KBM-7 (cell line): Measurements from ENCODE around the gene SAFB2.
A peak's percentile ranks its signal among the peaks of the same experiment; 100 is the strongest.

Experiments used
- DNase-seq: peaks from one replicate; pipeline ENCODE4 v3.0.0-alpha.2; 2015
- in situ Hi-C: fragments of 300-500 bp; cut with MboI; formaldehyde crosslinking; loops from 2 replicates; pipeline ENCODE4 v1.14.3; 2020; ENCODE audit warnings: low sequenced_read_pairs, low pct_unique_long_range_greater_than_20kb, mixed read lengths

Gene SAFB2

DNA sequence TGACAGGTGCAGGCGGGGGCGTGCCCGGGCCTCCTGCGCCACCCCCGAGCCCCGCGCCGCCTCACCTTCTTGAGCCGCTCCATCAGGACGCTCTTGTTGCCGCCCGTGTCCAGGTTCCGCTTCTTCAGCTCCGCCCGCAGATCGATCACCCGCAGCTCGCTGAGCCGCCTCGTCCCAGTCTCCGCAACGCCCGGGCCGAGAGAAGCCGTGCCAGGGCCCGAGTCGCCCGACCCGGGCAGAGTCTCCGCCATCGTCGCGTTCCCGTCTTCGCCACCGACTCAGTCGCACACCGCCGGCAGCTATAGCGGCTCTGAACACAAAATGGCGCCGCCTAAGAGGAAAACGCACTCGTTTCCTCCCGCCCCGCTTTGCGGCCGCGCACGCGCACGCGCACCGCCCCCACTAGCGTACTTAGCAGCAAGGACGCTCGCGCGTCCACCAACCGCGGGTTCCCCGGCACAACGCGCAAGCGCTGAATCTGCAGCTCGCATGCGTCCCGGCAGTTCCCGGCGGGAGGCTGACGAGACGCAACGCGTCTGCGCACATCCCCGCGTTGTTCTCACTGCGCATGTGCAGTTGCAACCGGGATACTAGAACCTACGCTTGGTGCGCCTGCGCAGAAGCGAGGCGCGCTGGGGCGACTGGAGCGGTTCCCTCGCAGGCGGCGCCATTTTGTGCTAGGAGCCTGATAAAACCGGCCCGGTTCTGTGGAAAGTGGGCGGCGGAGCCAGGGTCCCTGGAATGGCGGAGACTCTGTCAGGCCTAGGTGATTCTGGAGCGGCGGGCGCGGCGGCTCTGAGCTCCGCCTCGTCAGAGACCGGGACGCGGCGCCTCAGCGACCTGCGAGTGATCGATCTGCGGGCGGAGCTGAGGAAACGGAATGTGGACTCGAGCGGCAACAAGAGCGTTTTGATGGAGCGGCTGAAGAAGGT, at the start of gene SAFB2, which contains the start of gene SAFB:
Gene SAFB2, minus strand, starts transcription at position 312 of the 932 bp plus-strand sequence. Its CDS starts 61 bp downstream, at position 251.
Gene SAFB, plus strand, starts transcription at position 619 of the 932 bp plus-strand sequence. Its CDS starts 123 bp downstream, at position 742.
- peak; percentile 99 for DNase-seq
- in situ Hi-C loops = no loop called here

DNA sequence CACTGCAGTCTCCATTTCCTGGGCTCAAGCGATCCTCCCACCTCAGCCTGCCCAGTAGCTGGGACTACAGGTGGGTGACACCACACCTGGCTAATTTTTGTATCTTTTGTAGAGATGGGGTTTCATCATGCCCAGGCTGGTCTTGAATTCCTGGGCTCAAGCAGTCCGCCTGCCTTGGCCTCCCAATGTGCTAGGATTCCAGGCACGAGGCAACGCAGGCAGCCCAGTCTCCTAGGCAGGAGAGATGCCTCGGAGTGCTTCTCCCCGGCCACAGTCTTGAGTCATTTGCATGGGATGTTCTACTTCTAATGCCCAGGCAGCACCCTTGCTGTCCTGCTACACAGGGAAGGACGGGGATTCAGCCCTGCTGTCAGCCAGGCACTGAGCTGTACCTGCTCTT, 49.0 kb upstream of the SAFB2 start:
- in situ Hi-C loops = no loop called here

DNA sequence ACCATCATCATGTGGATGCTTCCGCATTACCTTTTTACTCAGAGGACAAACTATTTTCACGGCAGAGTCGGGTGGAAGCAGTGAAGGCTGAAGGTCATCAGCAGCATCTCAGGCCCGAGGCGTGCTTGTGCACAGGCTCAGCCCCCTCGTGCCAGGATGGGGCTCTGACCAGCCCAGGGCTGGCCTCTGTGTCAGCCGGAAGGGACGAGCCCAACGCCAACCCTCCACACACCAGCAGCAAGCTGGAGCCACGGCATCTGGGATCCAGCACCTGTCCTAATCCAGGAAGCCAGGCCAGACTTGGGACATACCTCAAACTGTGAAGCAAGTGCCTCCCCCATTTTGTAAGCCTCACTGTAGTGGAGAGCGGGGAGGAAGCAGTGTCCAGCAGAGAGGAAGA, 46.6 kb upstream of the SAFB2 start:
- in situ Hi-C loops = no loop called here
- DNase-seq = no peak

More for the DNA sequence above, 49.0 kb upstream of the SAFB2 start:
- no peak for DNase-seq

DNA sequence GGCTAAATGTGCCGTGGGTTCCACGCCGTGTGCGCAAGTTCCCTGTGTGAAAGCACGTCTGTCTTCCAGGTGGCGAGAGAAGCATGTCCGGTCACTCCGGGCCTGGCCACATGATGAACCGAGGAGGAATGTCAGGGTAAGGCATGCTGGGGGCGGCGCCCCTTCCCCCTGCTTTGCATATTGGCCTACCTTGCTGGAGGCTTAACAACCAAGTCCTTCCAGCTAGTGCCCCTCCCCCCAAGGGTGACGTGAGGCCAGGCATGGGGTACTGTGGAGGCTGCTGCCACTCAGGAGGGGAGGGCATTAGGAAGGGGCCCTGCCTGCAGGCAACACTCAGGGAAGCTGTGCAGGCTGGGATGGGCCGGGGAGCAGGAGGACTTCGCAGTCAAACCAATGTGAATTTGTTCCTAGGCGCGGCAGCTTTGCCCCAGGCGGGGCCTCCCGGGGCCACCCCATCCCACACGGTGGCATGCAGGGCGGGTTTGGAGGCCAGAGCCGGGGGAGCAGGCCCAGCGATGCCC, 45.2 kb upstream of the SAFB2 start:
- in situ Hi-C loops = no loop called here

DNA sequence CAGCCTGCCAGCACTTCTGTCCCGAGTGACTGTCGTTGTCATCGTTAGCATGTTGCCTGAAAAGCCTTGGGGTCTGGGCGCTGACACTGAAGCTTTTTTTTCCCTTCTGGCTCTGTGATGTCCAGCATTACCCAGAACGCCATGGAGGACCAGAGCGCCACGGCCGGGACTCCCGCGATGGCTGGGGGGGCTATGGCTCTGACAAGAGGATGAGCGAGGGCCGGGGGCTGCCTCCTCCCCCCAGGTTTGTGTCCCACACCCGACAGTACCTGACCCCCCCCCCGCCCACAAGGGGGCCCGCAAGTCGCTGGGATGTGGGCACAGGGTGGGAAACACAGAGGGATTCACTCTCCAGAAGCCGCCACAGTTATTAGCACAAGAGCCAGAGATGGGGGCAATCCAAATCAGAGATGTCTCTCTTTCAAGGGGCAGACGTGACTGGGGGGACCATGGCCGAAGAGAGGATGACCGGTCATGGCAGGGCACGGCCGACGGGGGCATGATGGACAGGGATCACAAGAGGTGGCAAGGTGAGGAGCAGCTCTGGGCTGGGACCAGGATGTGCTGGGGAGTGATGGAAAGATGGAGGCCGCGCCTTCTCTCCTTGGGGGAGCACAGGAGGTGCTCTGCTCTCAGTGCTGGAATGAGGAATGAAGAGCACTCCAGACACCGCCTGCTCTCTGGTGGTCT, 44.5 kb upstream of the SAFB2 start:
- in situ Hi-C loops = no loop called here
- DNase-seq = no peak

More for the DNA sequence above, 45.2 kb upstream of the SAFB2 start:
- DNase-seq = no peak

DNA sequence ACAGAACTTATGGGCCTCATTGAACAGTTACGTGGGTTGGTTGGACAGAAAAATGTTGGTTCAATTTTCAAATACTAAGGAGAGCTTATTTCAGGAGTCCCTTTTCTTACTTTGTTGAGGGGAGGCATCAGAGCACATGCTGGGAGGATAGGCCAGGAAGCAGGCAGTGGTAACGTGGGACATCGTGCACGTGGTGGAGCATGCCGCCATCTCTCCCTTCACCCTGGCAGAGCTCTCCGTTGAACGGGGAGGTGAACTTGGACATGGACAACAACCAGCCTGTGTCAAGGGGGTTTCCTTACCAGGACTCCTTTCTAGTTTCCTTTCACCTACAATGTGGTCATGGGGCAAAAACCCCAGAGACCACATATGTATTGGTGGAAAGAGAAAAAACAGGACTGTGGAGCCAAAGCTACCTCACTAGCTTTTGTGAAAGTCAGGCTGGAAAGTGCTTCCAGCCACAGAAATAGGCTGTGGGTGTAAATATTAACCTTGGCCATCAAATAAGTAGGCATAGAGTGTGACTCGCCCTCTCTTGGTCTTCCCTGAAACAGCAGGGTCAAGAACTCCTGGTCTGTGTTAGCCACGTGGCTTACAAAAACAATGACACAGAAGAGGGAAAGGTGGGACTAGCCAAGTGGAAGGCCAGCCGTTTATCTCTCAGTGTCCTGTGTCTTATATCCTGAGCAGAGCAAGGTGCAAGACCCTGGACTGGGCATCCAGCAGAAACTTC, 43.4 kb upstream of the SAFB2 start:
- in situ Hi-C loops = no loop called here
- no peak for DNase-seq

DNA sequence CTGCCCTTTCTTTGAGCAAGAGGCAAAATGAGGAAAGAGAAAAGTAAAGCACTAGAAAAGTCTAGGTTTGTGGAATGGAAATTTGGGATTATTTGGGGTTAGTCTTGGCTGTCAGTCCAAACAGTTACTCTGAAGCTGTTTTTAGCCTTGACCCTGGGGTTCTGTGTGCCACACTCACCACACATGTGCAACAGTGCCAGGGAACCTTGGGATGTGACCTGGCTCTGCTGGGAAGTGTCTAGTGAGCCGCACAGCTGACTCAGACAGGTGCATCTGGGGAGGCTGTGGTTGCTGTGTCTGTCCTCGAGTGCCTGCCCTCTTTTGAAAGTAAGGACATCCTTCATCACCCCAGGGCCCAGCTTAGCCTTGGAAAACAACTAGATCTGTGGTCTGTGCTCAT, 41.9 kb upstream of the SAFB2 start:
- in situ Hi-C loops = no loop called here
- no peak for DNase-seq

DNA sequence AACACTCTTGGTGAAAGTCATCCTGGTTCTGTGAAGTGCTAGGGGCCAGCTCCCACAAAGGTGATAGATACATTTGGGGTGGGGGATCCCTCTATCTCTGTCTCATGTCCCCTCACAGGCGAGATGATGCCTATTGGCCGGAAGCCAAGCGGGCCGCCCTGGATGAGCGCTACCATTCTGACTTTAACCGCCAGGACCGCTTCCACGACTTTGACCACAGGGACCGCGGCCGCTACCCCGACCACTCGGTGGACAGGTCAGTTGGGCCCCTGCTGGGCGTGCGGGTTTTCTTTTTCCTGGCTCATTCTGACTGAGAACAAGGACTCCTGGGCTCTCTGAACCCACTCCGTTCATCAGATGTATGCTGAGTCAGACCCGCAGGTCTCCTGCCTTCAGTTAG, 41.3 kb upstream of the SAFB2 start:
- no peak for DNase-seq
- in situ Hi-C loops = no loop called here

DNA sequence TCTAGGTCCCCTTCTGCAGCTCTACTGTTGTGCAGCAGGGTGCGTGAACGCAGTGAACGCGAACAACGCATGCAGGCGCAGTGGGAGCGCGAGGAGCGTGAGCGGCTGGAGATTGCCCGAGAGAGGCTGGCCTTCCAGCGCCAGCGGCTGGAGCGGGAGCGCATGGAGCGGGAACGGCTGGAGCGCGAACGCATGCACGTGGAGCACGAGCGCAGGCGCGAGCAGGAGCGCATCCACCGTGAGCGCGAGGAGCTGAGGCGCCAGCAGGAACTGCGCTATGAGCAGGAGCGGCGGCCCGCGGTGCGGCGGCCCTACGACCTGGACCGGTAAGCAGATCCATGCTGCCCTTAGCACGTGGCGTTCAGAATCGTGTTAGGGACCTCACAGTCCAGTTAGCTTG, 38.9 kb upstream of the SAFB2 start:
- in situ Hi-C loops = no loop called here
- DNase-seq = no peak

DNA sequence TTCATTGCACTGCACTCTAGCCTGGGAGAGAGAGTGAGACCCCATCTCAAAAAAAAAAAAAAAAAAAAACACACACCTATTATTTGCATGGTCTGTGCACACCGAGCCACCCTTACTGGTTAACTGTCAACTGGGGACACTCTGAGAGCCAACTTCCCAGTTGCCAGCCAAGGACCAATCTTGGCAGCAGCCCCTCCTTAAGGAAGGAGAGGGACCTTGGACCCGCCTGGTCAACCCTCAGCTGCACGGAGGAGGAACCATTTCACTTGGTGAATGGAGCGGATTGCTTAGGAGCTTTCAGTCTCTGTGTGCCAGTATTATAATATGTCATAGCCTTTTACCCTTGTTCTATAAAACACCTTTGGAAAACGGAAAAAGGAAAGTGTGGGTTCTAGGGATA, 32.8 kb upstream of the SAFB2 start:
- in situ Hi-C loops = loop anchor here (10.0 kb wide), 1 partner anchor 51 kb away; no protein-coding TSS in a partner anchor
- no peak for DNase-seq

DNA sequence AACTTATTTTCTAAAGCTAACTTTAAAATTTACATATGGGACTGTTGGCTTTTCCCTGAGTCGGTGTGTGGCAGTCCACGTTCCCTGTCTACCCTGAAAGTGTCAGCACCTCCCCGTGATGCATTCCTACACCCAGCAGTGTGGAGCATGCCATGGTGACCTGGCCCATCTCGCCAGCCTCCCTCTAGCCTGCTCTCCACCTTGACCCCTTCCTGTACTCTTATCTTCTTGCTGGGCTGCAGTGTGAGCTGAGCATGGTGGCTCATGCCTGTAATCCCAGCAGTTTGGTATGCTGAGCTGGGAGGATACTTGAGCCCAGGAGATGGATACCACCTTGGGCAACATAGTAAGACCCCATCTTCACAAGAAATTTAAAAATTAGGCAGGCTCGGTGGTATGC, 32.4 kb upstream of the SAFB2 start:
- in situ Hi-C loops = loop anchor here (10.0 kb wide), 1 partner anchor 50 kb away; no protein-coding TSS in a partner anchor
- DNase-seq = no peak

DNA sequence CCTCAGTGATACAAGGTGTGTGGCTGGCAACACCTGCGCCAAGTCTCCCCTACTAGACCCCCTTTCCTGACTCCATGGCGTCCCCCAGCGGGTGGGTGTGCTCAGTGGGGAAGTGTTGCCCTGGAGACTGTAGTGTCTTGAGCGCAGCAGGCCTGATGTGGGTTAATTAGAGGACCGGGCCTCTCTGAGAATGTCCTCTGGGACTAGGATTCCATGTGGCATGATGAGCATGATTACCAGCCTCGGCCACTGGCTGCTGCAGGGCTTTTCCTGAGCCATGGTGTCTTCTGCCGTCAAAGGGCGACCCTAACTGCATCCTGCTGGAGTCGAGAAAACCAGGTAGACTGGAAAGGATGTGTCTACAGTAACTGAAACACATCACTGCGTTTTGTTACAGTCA, 29.7 kb upstream of the SAFB2 start:
- DNase-seq = no peak
- in situ Hi-C loops = loop anchor here (10.0 kb wide), 1 partner anchor 47 kb away; no protein-coding TSS in a partner anchor

DNA sequence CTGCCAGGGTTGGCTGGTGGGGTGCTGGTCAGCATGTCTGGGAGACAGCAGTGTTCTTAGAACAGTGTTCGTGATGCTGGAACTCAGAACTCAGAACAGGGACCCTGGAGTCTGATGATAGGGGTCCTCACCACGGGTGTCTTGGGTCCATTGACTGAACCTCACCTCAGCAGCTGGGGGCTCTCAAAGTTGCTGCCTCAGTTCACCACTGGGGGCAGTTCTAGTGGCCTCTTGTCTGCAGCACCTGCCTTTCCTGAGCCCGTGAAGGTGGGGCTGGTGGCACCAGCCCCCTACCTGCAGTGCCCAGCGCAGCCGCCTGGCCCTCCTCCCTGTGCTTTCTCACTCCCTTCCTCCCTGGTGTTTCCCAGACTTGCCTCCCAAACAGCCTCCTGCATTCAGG, 28.8 kb upstream of the SAFB2 start:
- no peak for DNase-seq
- in situ Hi-C loops = loop anchor here (10.0 kb wide), 1 partner anchor 47 kb away; no protein-coding TSS in a partner anchor

DNA sequence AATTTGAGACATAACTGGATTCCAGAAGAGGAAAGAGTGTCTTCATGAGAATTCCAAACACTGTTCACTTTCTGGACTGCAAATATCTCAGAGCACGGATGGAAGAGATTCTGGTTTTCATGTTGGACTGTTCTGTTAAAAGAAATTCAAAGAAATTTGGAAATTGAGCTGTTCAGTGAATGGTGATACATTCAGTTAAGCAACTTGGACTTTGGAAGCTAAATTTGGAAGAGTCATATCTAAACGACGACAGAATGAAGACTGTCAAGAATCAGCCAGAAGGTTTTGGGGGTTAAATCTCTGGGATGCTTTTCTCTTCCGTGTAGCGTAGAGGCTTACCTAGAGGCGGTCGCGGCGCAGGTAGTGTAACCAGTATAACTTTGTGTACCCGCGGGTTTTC, 25.9 kb upstream of the SAFB2 start:
- in situ Hi-C loops = no loop called here
- DNase-seq = no peak

DNA sequence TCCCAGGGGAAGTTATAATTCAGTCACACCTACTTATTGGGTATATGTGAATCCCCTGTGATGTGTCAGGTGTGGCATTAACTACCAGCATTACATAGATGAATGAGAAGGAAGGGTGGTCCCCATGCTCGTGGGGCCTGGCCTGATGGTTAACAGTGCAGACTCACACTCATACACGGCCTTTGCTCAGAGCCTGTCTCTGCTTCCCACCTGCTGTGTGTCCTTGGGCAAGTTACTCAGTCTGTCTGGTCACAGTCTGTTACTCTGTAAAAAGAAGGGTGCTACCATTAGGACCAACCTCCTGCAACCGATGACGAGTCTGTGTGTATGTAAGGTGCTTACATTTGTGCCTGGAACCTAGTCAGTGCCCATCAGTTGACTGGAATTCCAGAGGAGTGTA, 24.1 kb upstream of the SAFB2 start:
- in situ Hi-C loops = no loop called here

DNA sequence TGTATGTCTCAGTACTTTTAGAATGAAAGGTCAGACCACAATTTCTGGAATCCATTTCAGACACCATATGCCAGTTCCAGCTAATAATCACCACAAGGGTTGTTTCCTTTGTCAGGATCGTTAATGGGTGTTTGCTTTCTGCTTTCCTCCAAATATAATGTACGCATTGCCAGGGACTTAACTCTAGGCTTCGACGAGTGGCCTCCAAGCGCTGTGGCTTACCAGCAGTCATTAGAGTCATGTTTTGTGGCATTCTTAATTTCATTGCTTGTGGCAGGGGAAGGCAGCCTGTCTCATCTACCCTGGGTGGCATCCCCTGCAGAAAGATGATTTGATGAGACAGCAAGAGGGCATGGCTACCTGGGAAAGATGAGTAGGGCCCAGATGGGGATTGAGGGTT, 22.8 kb upstream of the SAFB2 start:
- in situ Hi-C loops = no loop called here

More for the DNA sequence above, 24.1 kb upstream of the SAFB2 start:
- DNase-seq = no peak

DNA sequence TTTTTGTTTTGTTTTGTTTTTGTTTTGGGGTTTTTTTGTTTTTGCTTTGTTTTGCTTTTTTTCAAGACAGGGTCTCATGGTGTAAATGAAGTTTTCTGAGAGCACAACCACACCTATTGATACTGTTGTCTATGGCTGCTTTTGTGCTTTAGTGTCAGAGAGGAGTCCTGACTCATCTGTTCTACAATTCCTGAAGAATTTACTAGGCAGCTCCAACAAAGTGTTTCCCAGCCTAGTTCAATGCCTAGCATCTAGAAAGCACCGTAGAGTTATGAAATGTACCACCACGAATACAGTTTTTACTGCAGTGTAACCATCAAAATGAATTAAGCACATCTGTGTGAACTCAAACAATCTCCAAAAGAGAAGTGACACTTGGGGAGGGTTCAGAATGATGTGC, 21.5 kb upstream of the SAFB2 start:
- no peak for DNase-seq
- in situ Hi-C loops = no loop called here

More for the DNA sequence above, 22.8 kb upstream of the SAFB2 start:
- no peak for DNase-seq

DNA sequence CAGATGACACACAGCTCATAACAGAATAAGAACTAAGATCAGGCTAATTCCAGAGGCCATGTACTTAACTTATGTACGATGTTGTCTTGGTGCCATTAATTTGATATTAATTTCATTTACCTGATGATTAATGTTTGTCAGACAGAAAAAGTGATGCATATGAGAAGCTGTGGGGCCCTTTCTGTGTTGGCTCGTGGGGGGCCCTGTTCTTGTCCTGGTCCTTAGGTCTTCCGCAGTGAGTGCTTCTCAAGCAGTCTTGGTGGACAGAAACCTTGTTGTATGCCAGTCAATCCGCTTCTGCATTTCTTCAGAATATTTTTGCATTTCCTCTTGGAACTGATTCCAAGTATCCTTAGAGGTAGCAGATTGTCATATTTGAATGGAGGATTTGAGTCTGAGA, 20.5 kb upstream of the SAFB2 start:
- in situ Hi-C loops = no loop called here
- DNase-seq = no peak

DNA sequence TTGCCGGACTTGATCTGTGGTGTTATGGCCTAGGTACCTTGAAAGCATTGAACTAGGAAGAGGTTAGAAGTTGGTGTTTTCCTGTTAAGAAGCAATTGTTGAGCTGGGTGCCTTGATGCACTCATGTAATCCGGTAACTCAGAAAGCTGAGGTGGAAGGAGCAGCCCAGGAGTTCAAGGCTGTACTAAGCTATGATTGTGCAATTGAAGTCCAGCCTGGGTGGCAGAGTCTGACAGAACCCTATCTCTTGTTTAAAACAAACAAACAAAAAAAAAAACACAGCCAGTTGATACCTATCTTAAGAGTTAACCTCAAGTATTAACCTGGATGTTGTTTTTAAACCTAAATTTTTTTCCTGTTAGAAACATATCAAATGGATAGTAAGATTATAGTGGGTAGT, 19.6 kb upstream of the SAFB2 start:
- in situ Hi-C loops = no loop called here
- DNase-seq = no peak
